Suprapubic skin (tissue), 4 donors: Measurements from ENCODE around the gene PDE4B. TPM values are rescaled to one million over a fixed set of nuclear protein-coding genes. Genes with fewer than 3 reads are reported as not detected.

ENCODE experiments used
- DNase-seq, 2 donors: peaks; one replicate each; pipeline ENCODE4 v3.0.0-alpha.2; 2019; ENCODE audit warnings: low spot score in 2 of 2
- H3K27ac ChIP-seq: fragments of 200-600 bp; sonication (generic); one replicate; pipeline ENCODE4 v1.5.1; 2019
- H3K27me3 ChIP-seq: fragments of 200-600 bp; sonication (generic); one replicate; pipeline ENCODE4 v1.5.1; 2019
- H3K36me3 ChIP-seq: fragments of 200-600 bp; sonication (generic); one replicate; pipeline ENCODE4 v1.5.1; 2019
- H3K4me1 ChIP-seq: fragments of 200-600 bp; sonication (generic); one replicate; pipeline ENCODE4 v1.5.1; 2019
- H3K4me3 ChIP-seq: fragments of 200-600 bp; sonication (generic); one replicate; pipeline ENCODE4 v1.5.1; 2019; ENCODE audit warnings: mild to moderate bottlenecking
- H3K9me3 ChIP-seq: fragments of 200-600 bp; sonication (generic); one replicate; pipeline ENCODE4 v1.5.1; 2019
- CTCF ChIP-seq, 2 donors: fragments of 200-600 bp in 1 of 2; fragments of 450-650 bp in 1 of 2; sonication (generic) in 1 of 2; IDR thresholded peaks; one replicate each; pipeline ENCODE4 v1.5.1; 2016 to 2019; ENCODE audit warnings: antibody characterized with exemption in 2 of 2, mild to moderate bottlenecking in 1 of 2, moderate library complexity in 1 of 2
- EP300 ChIP-seq: sonication (generic); formaldehyde crosslinking; IDR thresholded peaks from one replicate; pipeline ENCODE4 v1.6.1; 2017; ENCODE audit warnings: antibody characterized with exemption
- POLR2A ChIP-seq, 2 donors: fragments of 450-650 bp; IDR thresholded peaks; one replicate each; pipeline ENCODE4 v1.6.1; 2017; ENCODE audit warnings: antibody characterized with exemption in 2 of 2, mild to moderate bottlenecking in 2 of 2, moderate library complexity in 2 of 2
- POLR2AphosphoS5 ChIP-seq, 3 donors: sonication (generic); formaldehyde crosslinking; IDR thresholded peaks; one replicate each; pipeline ENCODE4 v1.6.1; 2017; ENCODE audit warnings: antibody characterized with exemption in 3 of 3
- WGBS: methylation state at CpG from one replicate; pipeline ENCODE4 v1.1.5; 2018; 5-methylcytosine and 5-hydroxymethylcytosine counted together
- total RNA-seq, 4 donors: library from RNA; depleted of rRNA; stranded (reverse); fragments of >200 nt; gene quantifications; one replicate each; pipeline ENCODE4 v1.1.0, GENCODE V29; 2016

The PDE4B gene
- total RNA-seq, 4 donors from 2014 or later, result 14.2 to 27.6 (median 16.7) TPM

- peaks cover 4% of the 10 kb centered on the region for H3K9me3 ChIP-seq
- TF ChIP-seq POLR2A (IDR thresholded peaks at IDR 0.05) (no peak), EP300 (no peak), POLR2AphosphoS5 (IDR thresholded peaks at IDR 0.05) (no peak), CTCF (IDR thresholded peaks at IDR 0.05) (no peak)
- WGBS, result 90% methylated on average over 5 of the region's 5 CpGs
- no peak overlapping the region for H3K27ac ChIP-seq
- H3K27me3 ChIP-seq, result no peaks in the 10 kb centered on the region
- H3K4me3 ChIP-seq, result no peak overlapping the region
- H3K4me1 ChIP-seq, result no peaks in the 10 kb centered on the region
- no peak for DNase-seq
- H3K36me3 ChIP-seq, result no peaks in the 10 kb centered on the region
Observed at GRCh38 chr1:66383168-66383567, 590.5 kb downstream of the PDE4B start.

GRCh38 chr1:66383611-66384010 is 590.9 kb downstream of the PDE4B start:
- no peak overlapping the region for H3K27ac ChIP-seq

GRCh38 chr1:66384258-66384921 is 591.7 kb downstream of the PDE4B start:
- H3K36me3 ChIP-seq, result no peaks in the 10 kb centered on the region
- 88% methylated on average over 1 of the region's 1 CpG for WGBS
- no peak overlapping the region for H3K4me3 ChIP-seq
- DNase-seq, result no peak
- no peaks in the 10 kb centered on the region for H3K4me1 ChIP-seq
- peaks cover 4% of the 10 kb centered on the region for H3K9me3 ChIP-seq
- TF ChIP-seq POLR2A (IDR thresholded peaks at IDR 0.05), result no peak
- no peak for TF ChIP-seq POLR2AphosphoS5 (IDR thresholded peaks at IDR 0.05)
- no peak for TF ChIP-seq EP300
- no peak for TF ChIP-seq CTCF (IDR thresholded peaks at IDR 0.05)
- H3K27ac ChIP-seq, result no peak overlapping the region
- no peaks in the 10 kb centered on the region for H3K27me3 ChIP-seq

More at GRCh38 chr1:66383611-66384010, 590.9 kb downstream of the PDE4B start:
- WGBS, result 92% methylated on average over 1 of the region's 1 CpG
- Histone ChIP-seq H3K9me3 (peaks cover 4% of the 10 kb centered on the region), H3K27me3 (no peaks in the 10 kb centered on the region), H3K4me3 (no peak overlapping the region), H3K36me3 (no peaks in the 10 kb centered on the region), H3K4me1 (no peaks in the 10 kb centered on the region)
- TF ChIP-seq EP300, result no peak
- no peak for TF ChIP-seq CTCF (IDR thresholded peaks at IDR 0.05)
- no peak for TF ChIP-seq POLR2AphosphoS5 (IDR thresholded peaks at IDR 0.05)
- no peak for TF ChIP-seq POLR2A (IDR thresholded peaks at IDR 0.05)
- DNase-seq, result no peak

- Histone ChIP-seq H3K4me1 (no peaks in the 10 kb centered on the region), H3K27me3 (no peaks in the 10 kb centered on the region), H3K27ac (no peak overlapping the region), H3K9me3 (peaks cover 4% of the 10 kb centered on the region), H3K36me3 (no peaks in the 10 kb centered on the region), H3K4me3 (no peak overlapping the region)
- TF ChIP-seq POLR2A (IDR thresholded peaks at IDR 0.05) (no peak), EP300 (no peak), POLR2AphosphoS5 (IDR thresholded peaks at IDR 0.05) (no peak), CTCF (IDR thresholded peaks at IDR 0.05) (no peak)
- no peak for DNase-seq
- 84% methylated on average over 1 of the region's 1 CpG for WGBS
Observed at GRCh38 chr1:66386712-66387111, 594.0 kb downstream of the PDE4B start.

- H3K27ac ChIP-seq, result no peak overlapping the region
- H3K36me3 ChIP-seq, result no peaks in the 10 kb centered on the region
- DNase-seq, result no peak
- 39% methylated on average over 2 of the region's 2 CpGs for WGBS
- no peak overlapping the region for H3K4me3 ChIP-seq
- TF ChIP-seq CTCF (IDR thresholded peaks at IDR 0.05) (no peak), POLR2AphosphoS5 (IDR thresholded peaks at IDR 0.05) (no peak), POLR2A (IDR thresholded peaks at IDR 0.05) (no peak)
- H3K27me3 ChIP-seq, result no peaks in the 10 kb centered on the region
- no peaks in the 10 kb centered on the region for H3K4me1 ChIP-seq
- peaks cover 4% of the 10 kb centered on the region for H3K9me3 ChIP-seq
Observed at GRCh38 chr1:66388913-66389312, 596.2 kb downstream of the PDE4B start.
